SK-N-SH (cell line): ENCODE results near the gene CBLIF. TPM values are rescaled to one million over a fixed set of nuclear protein-coding genes. Genes with fewer than 3 reads are reported as not detected.
"Not testable (repeated sequence)": the region's sequence is repeated elsewhere in the genome, so short reads cannot be mapped to it uniquely, and the experiment has no call there.

ENCODE experiments used
- CTCF ChIA-PET: fragments of 300-600, 350-600 bp; formaldehyde crosslinking; extraction: SDS; loops from one replicate; lab custom pipeline; 2021; lab: Yijun Ruan, JAX
- POLR2A ChIA-PET: fragments of 350-600 bp; sonication (Branson Sonifier 250); formaldehyde crosslinking; extraction: SDS; loops from one replicate; lab custom pipeline; 2020; ENCODE audit warnings: antibody characterized with exemption, inconsistent platforms; lab: Yijun Ruan, JAX
- DNase-seq: peaks from one replicate; pipeline ENCODE4 v3.0.0; 2012
- H2AFZ ChIP-seq: fragments of 200-600 bp; sonication (generic); 2 replicates; pipeline ENCODE4 v1.8.1; 2016; ENCODE audit warnings: antibody characterized with exemption, mild to moderate bottlenecking, low read depth
- H3F3A ChIP-seq: fragments of 200-600 bp; sonication (generic); replicated peaks from 2 replicates; pipeline ENCODE3; 2016; ENCODE audit warnings: antibody characterized with exemption, mild to moderate bottlenecking; ENCODE audit not compliant: insufficient read depth
- H3K27ac ChIP-seq, 2 experiments: fragments of 200-500 bp in 1 of 2; fragments of 200-600 bp in 1 of 2; sonication (Bioruptor generic) in 1 of 2; sonication (generic), shearing (Covaris generic) in 1 of 2; 2 replicates each; pipeline versions ENCODE4 v1.5.1 to v1.6.1; 2014 to 2016; ENCODE audit warnings: low read depth in 2 of 2, inconsistent platforms in 1 of 2, low read length in 1 of 2, mild to moderate bottlenecking in 1 of 2, mixed read lengths in 1 of 2
- H3K27me3 ChIP-seq: fragments of 200-600 bp; sonication (generic), shearing (Covaris generic); 2 replicates; pipeline ENCODE4 v1.6.1; 2016; ENCODE audit warnings: mixed run types; ENCODE audit not compliant: insufficient read depth
- H3K36me3 ChIP-seq, 2 experiments: fragments of 200-500 bp in 1 of 2; fragments of 200-600 bp in 1 of 2; sonication (Bioruptor generic) in 1 of 2; sonication (generic) in 1 of 2; replicated peaks in 1 of 2; 2 replicates each; pipeline versions ENCODE3 to v1.5.1; 2014 to 2016; ENCODE audit warnings: low read length in 1 of 2, mild to moderate bottlenecking in 1 of 2; ENCODE audit not compliant: insufficient read depth in 2 of 2, control insufficient read depth in 1 of 2
- H3K4me1 ChIP-seq, 2 experiments: fragments of 200-500 bp in 1 of 2; fragments of 200-600 bp in 1 of 2; sonication (Bioruptor generic) in 1 of 2; sonication (generic), shearing (Covaris generic) in 1 of 2; 2 replicates each; pipeline versions ENCODE4 v1.5.1 to v1.6.1; 2014 to 2016; ENCODE audit warnings: low read depth in 1 of 2, low read length in 1 of 2, mixed run types in 1 of 2; ENCODE audit not compliant: insufficient read depth in 2 of 2, control insufficient read depth in 1 of 2
- H3K4me2 ChIP-seq: fragments of 200-600 bp; sonication (generic), shearing (Covaris generic); 2 replicates; pipeline ENCODE4 v1.6.1; 2017; ENCODE audit warnings: mixed run types
- H3K4me3 ChIP-seq, 2 experiments: fragments of 200-500 bp in 1 of 2; fragments of 200-600 bp in 1 of 2; sonication (Bioruptor generic) in 1 of 2; sonication (generic), shearing (Covaris generic) in 1 of 2; 2 replicates each; pipeline versions ENCODE4 v1.5.1 to v1.8.1; 2014 to 2016; ENCODE audit warnings: low read depth in 2 of 2, inconsistent platforms in 1 of 2, low read length in 1 of 2, mild to moderate bottlenecking in 1 of 2, mixed read lengths in 1 of 2, moderate library complexity in 1 of 2
- H3K79me2 ChIP-seq: fragments of 200-600 bp; sonication (generic); 2 replicates; pipeline ENCODE4 v1.8.1; 2017; ENCODE audit warnings: mild to moderate bottlenecking; ENCODE audit not compliant: insufficient read depth
- H3K9ac ChIP-seq: fragments of 200-600 bp; sonication (generic); 2 replicates; pipeline ENCODE4 v1.6.1; 2017; ENCODE audit warnings: mixed run types
- H3K9me2 ChIP-seq: fragments of 200-600 bp; sonication (generic); 2 replicates; pipeline ENCODE4 v1.6.1; 2017; ENCODE audit warnings: mixed run types
- H3K9me3 ChIP-seq: fragments of 200-600 bp; sonication (generic); 2 replicates; pipeline ENCODE4 v1.6.1; 2017; ENCODE audit warnings: mixed run types, mild to moderate bottlenecking, moderate library complexity
- H4K20me1 ChIP-seq: fragments of 200-600 bp; sonication (generic); 2 replicates; pipeline ENCODE4 v1.6.1; 2017; ENCODE audit warnings: mild to moderate bottlenecking, mixed run types; ENCODE audit not compliant: insufficient read depth
- CTCF ChIP-seq: fragments of 200-600 bp; sonication (generic); IDR thresholded peaks from 2 replicates; pipeline ENCODE4 v1.6.1; 2017; ENCODE audit warnings: antibody characterized with exemption, mild to moderate bottlenecking, moderate library complexity
- ELF1 ChIP-seq: IDR thresholded peaks from 2 replicates; pipeline ENCODE4 v1.4.0; 2012
- EZH2phosphoT487 ChIP-seq: fragments of 200-600 bp; sonication (generic); IDR thresholded peaks from 2 replicates; pipeline ENCODE4 v1.6.1; 2017; ENCODE audit warnings: low read depth, mixed run types, mild to moderate bottlenecking, antibody characterized with exemption, moderate library complexity, borderline replicate concordance
- FOSL2 ChIP-seq: IDR thresholded peaks from 2 replicates; pipeline ENCODE4 v1.4.0; 2012; ENCODE audit warnings: low read depth, mild to moderate bottlenecking, moderate library complexity, borderline replicate concordance
- FOXJ3 ChIP-seq: sonication (generic); formaldehyde crosslinking; IDR thresholded peaks from 2 replicates; pipeline ENCODE4 v1.5.1; 2020; ENCODE audit warnings: mild to moderate bottlenecking, missing genetic modification reagents
- FOXM1 ChIP-seq: IDR thresholded peaks from 2 replicates; pipeline ENCODE4 v1.4.0; 2012; ENCODE audit warnings: low read depth, mild to moderate bottlenecking
- IRF3 ChIP-seq: fragments of 150-350 bp; IDR thresholded peaks from 2 replicates; pipeline ENCODE4 v1.6.1; 2016; ENCODE audit warnings: mild to moderate bottlenecking, low read depth, low read length
- JUND ChIP-seq: IDR thresholded peaks from 2 replicates; pipeline ENCODE4 v1.4.0; 2012
- MEF2A ChIP-seq: IDR thresholded peaks from 2 replicates; pipeline ENCODE4 v1.4.0; 2012; ENCODE audit warnings: low read depth, borderline replicate concordance
- MXI1 ChIP-seq: IDR thresholded peaks from 2 replicates; pipeline ENCODE4 v1.6.1; 2012; ENCODE audit warnings: mild to moderate bottlenecking, low read depth, low read length, improper control_type of control experiment
- NFIC ChIP-seq: IDR thresholded peaks from 2 replicates; pipeline ENCODE4 v1.4.0; 2012; ENCODE audit warnings: borderline replicate concordance
- PBX3 ChIP-seq: IDR thresholded peaks from 2 replicates; pipeline ENCODE4; 2012
- POLR2AphosphoS5 ChIP-seq: IDR thresholded peaks from 2 replicates; pipeline ENCODE4 v1.6.1; 2012; ENCODE audit warnings: low read depth, low read length
- SMC3 ChIP-seq: IDR thresholded peaks from 2 replicates; pipeline ENCODE4 v1.6.1; 2012; ENCODE audit warnings: low read depth, low read length, improper control_type of control experiment
- TCF12 ChIP-seq: IDR thresholded peaks from 2 replicates; pipeline ENCODE4 v1.4.0; 2012
- USF1 ChIP-seq: IDR thresholded peaks from 2 replicates; pipeline ENCODE4 v1.4.0; 2012; ENCODE audit warnings: low read depth, borderline replicate concordance
- WGBS: methylation state at CpG from one replicate; pipeline ENCODE4 v1.1.6; 2017; ENCODE audit warnings: low lambda C conversion rate; 5-methylcytosine and 5-hydroxymethylcytosine counted together
- polyA plus RNA-seq, 3 experiments: library from polyadenylated mRNA; depleted of rRNA; stranded (reverse); fragments of >200 nt; gene quantifications; 2 replicates each; pipeline ENCODE4 v1.2.3, GENCODE V29; 2012

Gene CBLIF
- polyA plus RNA-seq, 1 of the 3 experiments (the other 2 are of a cell fraction) = not detected

- CTCF ChIA-PET = no interaction called here
- no peak for TF ChIP-seq SMC3
- no peak for TF ChIP-seq FOSL2
- TF ChIP-seq CTCF = no peak
- no peak for TF ChIP-seq POLR2AphosphoS5
- no peak for TF ChIP-seq MXI1
- TF ChIP-seq TCF12 = no peak
- no peak for TF ChIP-seq ELF1
- no peak for TF ChIP-seq FOXM1
- no peak for TF ChIP-seq JUND
- TF ChIP-seq NFIC = no peak
- no peak for TF ChIP-seq MEF2A
- TF ChIP-seq FOXJ3 = no peak
- no peak for TF ChIP-seq USF1
- no peak for TF ChIP-seq EZH2phosphoT487
- no peak for TF ChIP-seq PBX3
- TF ChIP-seq IRF3 = no peak
- DNase-seq = no peak
- H3F3A ChIP-seq = no peaks in the 10 kb centered on the region
- WGBS = 42% methylated on average over 2 of the region's 4 CpGs
- H3K4me2 ChIP-seq = no peak overlapping the region
- H2AFZ ChIP-seq = no peak overlapping the region
- no peak overlapping the region for H3K4me3 ChIP-seq
- no peak overlapping the region for H3K9ac ChIP-seq
- H3K27me3 ChIP-seq = no peaks in the 10 kb centered on the region
- H3K79me2 ChIP-seq = no peaks in the 10 kb centered on the region
- no peaks in the 10 kb centered on the region for H3K4me1 ChIP-seq
- no peaks in the 10 kb centered on the region for H3K9me2 ChIP-seq
- H3K36me3 ChIP-seq = no peaks in the 10 kb centered on the region
- H3K9me3 ChIP-seq = no peaks in the 10 kb centered on the region
- H4K20me1 ChIP-seq = no peaks in the 10 kb centered on the region
- no peak overlapping the region for H3K27ac ChIP-seq
- POLR2A ChIA-PET = interaction anchor here (0.7 kb wide), 1 partner anchor 362 kb away, joined by 3 read pairs; no protein-coding TSS in a partner anchor
Measured at GRCh38 chr11:59891781-59892181, 46.5 kb upstream of the CBLIF start.

GRCh38 chr11:59887156-59887555 is 41.9 kb upstream of the CBLIF start:
- H3K27ac ChIP-seq, H3K9me3 ChIP-seq, DNase-seq, H3K36me3 ChIP-seq, H3K4me1 ChIP-seq, H3K4me2 ChIP-seq, H3K79me2 ChIP-seq, H3K27me3 ChIP-seq, CTCF ChIA-PET, H3K9me2 ChIP-seq, POLR2A ChIA-PET, H3F3A ChIP-seq, H3K9ac ChIP-seq, H2AFZ ChIP-seq, H4K20me1 ChIP-seq, H3K4me3 ChIP-seq: not testable (repeated sequence)
